Mammary epithelial cell (primary cell): ENCODE measurements around the gene FCHSD2.

Experiments used
- CTCF ChIP-seq, 2 donors: IDR thresholded peaks in 1 of 2; conservative IDR thresholded peaks in 1 of 2; 2 replicates each; pipeline ENCODE4 v1.5.1; 2011 to 2012; ENCODE audit warnings: inconsistent platforms in 2 of 2, low read length in 2 of 2, mild to moderate bottlenecking in 2 of 2, control low read depth in 1 of 2, low read depth in 1 of 2; ENCODE audit not compliant: insufficient read depth in 1 of 2; ENCODE audit errors: extremely low read depth in 1 of 2
- EZH2 ChIP-seq: IDR thresholded peaks from 2 replicates; pipeline ENCODE4 v1.6.1; 2012; ENCODE audit warnings: low read length, inconsistent platforms, borderline replicate concordance

- TF ChIP-seq CTCF (conservative IDR thresholded peaks at IDR 0.05 in 1 of 2, IDR thresholded peaks at IDR 0.05 in 1 of 2; ENCODE audit: extremely low read depth in 1 of 2, insufficient read depth in 1 of 2, low read depth in 1 of 2, low read length in 2 of 2), result no peak
- no peak for TF ChIP-seq EZH2
Measured at GRCh38 chr11:72998676-72999075, 143.4 kb downstream of the FCHSD2 start.
